Fibroblast of pulmonary artery (primary cell): ENCODE data around the gene SYCE1.

Source experiments
- DNase-seq: peaks from one replicate; pipeline ENCODE4 v3.0.0-alpha.2; 2010; ENCODE audit warnings: low read depth
- H3K4me3 ChIP-seq: replicated peaks from 2 replicates; pipeline ENCODE4 v1.5.1; 2011; ENCODE audit warnings: low read depth, mild to moderate bottlenecking, control low read depth, low read length, moderate library complexity
- TF ChIP-seq, protein P1 (sequence below): IDR thresholded peaks from 2 replicates; pipeline ENCODE4 v1.5.1; 2011; ENCODE audit warnings: mild to moderate bottlenecking, control low read depth, low read length, inconsistent platforms; ENCODE audit errors: missing control alignments

SYCE1 gene

DNA sequence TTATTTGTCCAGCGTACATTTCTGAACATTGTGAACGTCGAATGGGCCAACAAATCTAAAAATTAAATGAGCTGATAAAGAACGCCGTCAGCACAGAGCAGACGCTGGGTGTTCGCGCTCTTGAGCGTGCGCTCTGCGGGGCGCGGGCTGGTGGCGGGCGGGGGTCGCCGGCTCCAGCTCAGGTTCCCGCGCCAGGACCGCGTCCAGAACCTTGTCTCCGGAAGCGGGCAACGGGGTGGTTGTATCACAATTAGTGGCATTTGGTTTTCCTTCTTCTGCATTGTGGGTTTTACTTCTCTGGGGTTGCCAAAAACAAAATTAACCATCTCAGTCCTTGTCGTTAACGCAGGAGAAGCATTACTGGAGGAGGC is 35.8 kb downstream of the SYCE1 start:
- no peak for DNase-seq
- no peak overlapping the region for H3K4me3 ChIP-seq

DNA sequence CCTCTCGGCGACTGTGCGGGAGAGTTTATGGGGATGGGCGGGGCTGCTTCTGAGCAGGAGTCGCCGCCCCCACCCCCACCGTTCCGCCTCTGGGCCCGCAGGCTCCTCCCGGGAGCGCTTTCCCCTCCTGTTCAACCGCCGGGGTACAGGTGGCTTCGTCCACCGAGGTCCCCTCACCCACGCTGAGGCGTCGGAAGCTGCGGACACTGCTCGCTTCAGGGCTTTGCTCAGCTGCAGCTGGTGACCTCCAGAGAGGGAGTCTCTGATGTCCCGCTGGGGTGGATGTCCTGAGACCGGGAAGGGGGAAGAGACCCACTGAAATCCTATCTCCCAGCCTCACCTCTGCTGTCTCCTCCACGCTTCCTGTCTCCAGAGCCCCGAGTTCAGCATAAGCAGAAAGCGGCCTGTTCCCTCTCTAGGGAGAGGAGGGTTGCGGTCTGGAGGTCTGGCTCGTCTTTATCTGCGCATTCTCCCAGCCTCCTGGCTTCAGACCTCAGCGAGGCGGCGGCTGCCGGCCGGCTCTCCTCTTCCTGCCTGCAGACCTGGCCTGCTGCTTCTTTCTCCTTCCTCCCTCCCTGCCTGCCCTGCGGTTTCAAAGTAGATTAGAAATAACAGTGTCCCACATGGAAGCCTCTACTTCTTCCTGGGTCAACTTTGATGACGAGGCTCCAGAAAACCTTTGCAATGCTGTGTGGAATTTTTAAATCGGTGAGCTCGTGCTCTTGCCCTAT is 36.4 kb downstream of the SYCE1 start:
- H3K4me3 ChIP-seq = no peak overlapping the region
- TF ChIP-seq, protein P1, sequence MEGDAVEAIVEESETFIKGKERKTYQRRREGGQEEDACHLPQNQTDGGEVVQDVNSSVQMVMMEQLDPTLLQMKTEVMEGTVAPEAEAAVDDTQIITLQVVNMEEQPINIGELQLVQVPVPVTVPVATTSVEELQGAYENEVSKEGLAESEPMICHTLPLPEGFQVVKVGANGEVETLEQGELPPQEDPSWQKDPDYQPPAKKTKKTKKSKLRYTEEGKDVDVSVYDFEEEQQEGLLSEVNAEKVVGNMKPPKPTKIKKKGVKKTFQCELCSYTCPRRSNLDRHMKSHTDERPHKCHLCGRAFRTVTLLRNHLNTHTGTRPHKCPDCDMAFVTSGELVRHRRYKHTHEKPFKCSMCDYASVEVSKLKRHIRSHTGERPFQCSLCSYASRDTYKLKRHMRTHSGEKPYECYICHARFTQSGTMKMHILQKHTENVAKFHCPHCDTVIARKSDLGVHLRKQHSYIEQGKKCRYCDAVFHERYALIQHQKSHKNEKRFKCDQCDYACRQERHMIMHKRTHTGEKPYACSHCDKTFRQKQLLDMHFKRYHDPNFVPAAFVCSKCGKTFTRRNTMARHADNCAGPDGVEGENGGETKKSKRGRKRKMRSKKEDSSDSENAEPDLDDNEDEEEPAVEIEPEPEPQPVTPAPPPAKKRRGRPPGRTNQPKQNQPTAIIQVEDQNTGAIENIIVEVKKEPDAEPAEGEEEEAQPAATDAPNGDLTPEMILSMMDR = no peak
- DNase-seq = peak; percentile 10

More for the DNA sequence above, 35.8 kb downstream of the SYCE1 start:
- TF ChIP-seq, protein P1 = no peak

DNA sequence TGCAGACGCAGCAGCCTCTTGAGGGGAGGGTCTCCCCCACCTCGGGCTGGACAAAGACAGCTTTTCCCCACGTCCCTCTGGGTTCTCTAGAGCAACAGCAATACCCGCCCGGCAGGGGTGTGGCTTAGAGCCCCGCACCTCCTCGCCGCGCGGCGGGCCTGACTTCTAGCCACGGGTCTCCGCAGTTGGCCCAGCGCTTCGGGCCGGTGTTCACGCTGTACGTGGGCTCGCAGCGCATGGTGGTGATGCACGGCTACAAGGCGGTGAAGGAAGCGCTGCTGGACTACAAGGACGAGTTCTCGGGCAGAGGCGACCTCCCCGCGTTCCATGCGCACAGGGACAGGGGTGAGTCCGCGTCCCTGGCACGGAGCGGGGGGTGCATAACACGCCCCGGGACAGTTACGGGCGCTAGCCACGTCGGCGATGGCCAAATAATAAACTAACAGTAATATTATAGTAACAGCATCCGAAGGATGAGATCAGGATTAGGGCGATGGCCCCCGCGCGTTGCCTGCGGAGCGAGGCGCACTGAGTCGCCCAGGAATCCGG is 37.0 kb downstream of the SYCE1 start:
- no peak overlapping the region for H3K4me3 ChIP-seq
- DNase-seq = no peak
- TF ChIP-seq, protein P1 = no peak

DNA sequence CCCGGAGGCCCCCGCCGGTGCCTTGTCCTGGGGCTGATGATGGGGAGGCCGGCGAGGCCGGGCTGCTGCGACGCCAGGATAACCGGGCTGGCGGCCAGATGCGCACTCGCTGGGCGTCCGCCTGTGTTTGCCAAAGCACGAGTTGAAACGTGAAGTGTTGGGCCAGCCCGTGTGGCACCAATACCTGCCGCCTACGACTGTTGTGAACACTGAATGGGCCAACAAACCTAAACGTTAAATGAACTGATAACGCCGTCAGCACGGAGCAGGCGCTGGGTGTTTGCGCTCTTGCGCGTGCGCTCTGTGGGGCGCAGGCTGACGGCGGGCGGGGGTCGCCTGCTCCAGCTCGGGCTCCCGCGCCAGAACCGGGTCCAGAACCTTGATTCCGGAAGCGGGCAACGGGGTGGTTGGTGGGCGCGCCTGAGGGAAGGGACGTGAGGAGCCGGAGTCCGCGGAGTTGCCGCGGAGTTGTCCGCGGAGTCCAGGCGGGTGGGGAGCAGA is 37.6 kb downstream of the SYCE1 start:
- TF ChIP-seq, protein P1 = no peak
- no peak overlapping the region for H3K4me3 ChIP-seq
- no peak for DNase-seq

DNA sequence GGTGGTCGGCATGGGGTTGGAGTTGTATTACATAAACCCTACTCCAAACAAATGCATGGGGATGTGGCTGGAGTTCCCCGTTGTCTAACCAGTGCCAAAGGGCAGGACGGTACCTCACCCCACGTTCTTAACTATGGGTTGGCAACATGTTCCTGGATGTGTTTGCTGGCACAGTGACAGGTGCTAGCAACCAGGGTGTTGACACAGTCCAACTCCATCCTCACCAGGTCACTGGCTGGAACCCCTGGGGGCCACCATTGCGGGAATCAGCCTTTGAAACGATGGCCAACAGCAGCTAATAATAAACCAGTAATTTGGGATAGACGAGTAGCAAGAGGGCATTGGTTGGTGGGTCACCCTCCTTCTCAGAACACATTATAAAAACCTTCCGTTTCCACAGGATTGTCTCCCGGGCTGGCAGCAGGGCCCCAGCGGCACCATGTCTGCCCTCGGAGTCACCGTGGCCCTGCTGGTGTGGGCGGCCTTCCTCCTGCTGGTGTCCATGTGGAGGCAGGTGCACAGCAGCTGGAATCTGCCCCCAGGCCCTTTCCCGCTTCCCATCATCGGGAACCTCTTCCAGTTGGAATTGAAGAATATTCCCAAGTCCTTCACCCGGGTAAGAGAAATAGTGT is 38.3 kb downstream of the SYCE1 start, which contains the start of gene CYP2E1:
Gene CYP2E1, plus strand, starts transcription at position 407 of the 632 bp plus-strand sequence. Its CDS starts 33 bp downstream, at position 440.
- no peak within 1 kb of the TSS for H3K4me3 ChIP-seq
- no peak for DNase-seq
- TF ChIP-seq, protein P1 = no peak

DNA sequence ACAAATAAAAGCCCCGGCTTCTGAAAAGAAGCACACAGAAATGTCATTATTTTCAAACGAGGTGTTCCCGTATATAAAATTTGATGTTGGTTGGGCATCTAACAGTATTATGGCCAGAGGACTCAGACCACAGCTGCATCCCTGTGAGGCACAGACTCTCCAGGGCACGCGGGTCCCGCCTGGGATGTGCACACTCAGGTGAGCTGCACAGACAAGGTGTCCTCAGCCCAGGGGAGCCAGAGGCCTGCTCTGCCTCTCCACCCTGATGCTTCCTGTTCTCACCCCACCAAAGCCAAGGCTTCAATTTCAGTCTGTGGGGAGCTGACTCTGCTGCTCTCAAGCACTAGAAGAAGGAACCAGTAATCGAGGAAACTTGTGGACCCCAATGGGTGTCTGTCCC is 39.9 kb downstream of the SYCE1 start:
- H3K4me3 ChIP-seq = no peak overlapping the region
- no peak for DNase-seq
- TF ChIP-seq, protein P1 = no peak
